ENCODE results near the gene FDXACB1. TPM values are rescaled to one million over a fixed set of nuclear protein-coding genes. Genes with fewer than 3 reads are reported as not detected.

FDXACB1 gene
- total RNA-seq, 1 donor from 2014 or later: 1.7 TPM

DNA sequence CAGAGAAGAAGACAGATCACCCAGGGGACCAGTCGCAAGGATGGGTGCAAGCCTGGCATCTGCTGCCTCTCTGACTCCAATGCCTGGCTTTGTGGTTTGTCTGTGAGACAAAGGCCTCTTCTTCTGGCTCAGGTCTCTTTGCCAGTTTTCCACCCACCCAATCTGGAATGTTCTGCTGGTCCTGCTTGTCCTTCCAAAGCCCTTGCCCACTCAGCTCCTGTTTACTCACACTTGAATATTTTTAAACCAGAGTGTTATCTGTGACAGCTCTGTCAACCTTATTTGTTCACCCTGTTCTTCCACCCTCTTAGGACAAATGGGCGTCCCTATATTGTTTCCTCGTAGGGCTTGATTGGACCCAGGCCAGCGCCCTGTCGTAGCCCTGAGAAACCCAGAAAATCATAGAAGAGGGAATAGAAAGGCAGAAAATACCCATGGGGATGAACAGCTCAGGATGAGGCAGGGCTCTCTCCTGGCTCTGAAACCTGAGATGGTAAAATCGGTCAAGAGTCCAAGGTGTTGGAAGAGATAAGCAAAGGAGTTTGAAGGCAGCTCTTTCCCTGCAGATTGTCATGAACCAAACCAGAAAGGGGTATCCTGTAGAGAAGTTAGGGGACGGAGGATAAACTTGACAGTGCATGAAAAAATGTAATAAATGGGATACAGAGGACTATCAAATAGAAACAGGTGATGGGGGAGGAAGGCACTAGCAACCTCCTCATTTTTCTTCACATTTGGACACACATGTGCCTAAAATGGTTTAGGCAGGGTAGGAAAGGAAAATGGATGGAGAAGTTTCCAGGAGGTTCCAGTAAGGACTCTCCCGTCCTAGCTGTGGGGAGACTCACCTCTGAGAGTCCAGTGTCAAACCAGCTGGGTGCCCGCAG, 32.0 kb upstream of the FDXACB1 start:
- Histone ChIP-seq H3K4me2 (ENCODE audit: low read length) (peak overlapping the region; percentile 40), H3K9ac (ENCODE audit: low read length) (no peak overlapping the region), H3K4me3 (ENCODE audit: insufficient read depth, low read depth, low read length) (no peak overlapping the region), H3K9me3 (ENCODE audit: insufficient read depth, low read depth, low read length) (no peaks in the 10 kb centered on the region), H3K79me2 (ENCODE audit: insufficient read depth, low read length) (no peaks in the 10 kb centered on the region), H4K20me1 (ENCODE audit: insufficient read depth, low read length) (no peaks in the 10 kb centered on the region), H2AFZ (ENCODE audit: low read depth, low read length) (no peak overlapping the region), H3K27me3 (ENCODE audit: insufficient read depth, low read length) (peaks cover 5% of the 10 kb centered on the region), H3K27ac (ENCODE audit: low read depth, low read length) (no peak overlapping the region), H3K36me3 (ENCODE audit: insufficient read depth, low read length) (no peaks in the 10 kb centered on the region), H3K4me1 (ENCODE audit: insufficient read depth, low read length) (peaks cover 18% of the 10 kb centered on the region)
- DNase-seq (ENCODE audit: low read depth): no peak
- H3K27me3 Mint-ChIP-seq (ENCODE audit: low read depth, unreplicated experiment): peaks cover 8% of the 10 kb centered on the region
- H3K4me3 Mint-ChIP-seq (ENCODE audit: unreplicated experiment): no peak overlapping the region
- peak overlapping the region; percentile 77 for H3K27ac Mint-ChIP-seq (ENCODE audit: unreplicated experiment)
- no peaks in the 10 kb centered on the region for H3K36me3 Mint-ChIP-seq (ENCODE audit: low read depth, unreplicated experiment)
- no peak for FAIRE-seq
- peaks cover 17% of the 10 kb centered on the region for H3K4me1 Mint-ChIP-seq (ENCODE audit: low read depth, unreplicated experiment)
- TF ChIP-seq EZH2 (IDR thresholded peaks at IDR 0.05; ENCODE audit: insufficient read depth, low read length): no peak
- TF ChIP-seq CTCF (IDR thresholded peaks at IDR 0.05; ENCODE audit: insufficient read depth, low read depth, low read length): no peak
- no peaks in the 10 kb centered on the region for H3K9me3 Mint-ChIP-seq (ENCODE audit: unreplicated experiment)

DNA sequence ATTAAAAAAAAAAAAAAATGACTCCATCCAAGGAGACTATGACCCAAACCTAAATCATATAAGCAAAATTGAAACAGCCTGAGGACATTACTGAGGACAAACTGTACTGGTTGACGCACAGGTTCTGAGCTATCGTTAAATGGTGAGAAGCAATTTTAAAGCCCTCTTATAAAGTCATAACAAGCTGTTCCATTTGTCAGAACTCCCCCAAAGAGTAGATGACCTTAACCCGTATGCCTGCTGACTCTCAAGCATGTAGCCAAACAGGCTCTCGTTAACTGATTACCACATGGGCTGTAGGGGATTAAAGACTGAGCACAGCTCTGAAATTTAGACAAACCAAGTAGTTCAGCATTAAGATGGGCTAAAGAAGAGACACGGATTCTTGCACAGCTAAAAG, 30.4 kb upstream of the FDXACB1 start:
- Histone ChIP-seq H3K4me2 (ENCODE audit: low read length) (no peak overlapping the region), H3K79me2 (ENCODE audit: insufficient read depth, low read length) (no peaks in the 10 kb centered on the region), H3K27ac (ENCODE audit: low read depth, low read length) (no peak overlapping the region), H2AFZ (ENCODE audit: low read depth, low read length) (no peak overlapping the region), H3K9me3 (ENCODE audit: insufficient read depth, low read depth, low read length) (no peaks in the 10 kb centered on the region), H3K4me1 (ENCODE audit: insufficient read depth, low read length) (peaks cover 17% of the 10 kb centered on the region), H3K9ac (ENCODE audit: low read length) (no peak overlapping the region), H3K4me3 (ENCODE audit: insufficient read depth, low read depth, low read length) (no peak overlapping the region), H4K20me1 (ENCODE audit: insufficient read depth, low read length) (no peaks in the 10 kb centered on the region), H3K27me3 (ENCODE audit: insufficient read depth, low read length) (peaks cover 5% of the 10 kb centered on the region), H3K36me3 (ENCODE audit: insufficient read depth, low read length) (no peaks in the 10 kb centered on the region)
- DNase-seq (ENCODE audit: low read depth): no peak
- H3K9me3 Mint-ChIP-seq (ENCODE audit: unreplicated experiment): no peaks in the 10 kb centered on the region
- peaks cover 17% of the 10 kb centered on the region for H3K4me1 Mint-ChIP-seq (ENCODE audit: low read depth, unreplicated experiment)
- no peak overlapping the region for H3K27ac Mint-ChIP-seq (ENCODE audit: unreplicated experiment)
- H3K4me3 Mint-ChIP-seq (ENCODE audit: unreplicated experiment): no peak overlapping the region
- FAIRE-seq: no peak
- H3K27me3 Mint-ChIP-seq (ENCODE audit: low read depth, unreplicated experiment): peaks cover 8% of the 10 kb centered on the region
- no peaks in the 10 kb centered on the region for H3K36me3 Mint-ChIP-seq (ENCODE audit: low read depth, unreplicated experiment)
- no peak for TF ChIP-seq CTCF (IDR thresholded peaks at IDR 0.05; ENCODE audit: insufficient read depth, low read depth, low read length)
- TF ChIP-seq EZH2 (IDR thresholded peaks at IDR 0.05; ENCODE audit: insufficient read depth, low read length): no peak

All from astrocyte (in vitro differentiated cells and primary cell).